ENCODE measurements around the gene LRRC27. TPM values are rescaled to one million over a fixed set of nuclear protein-coding genes. Genes with fewer than 3 reads are reported as not detected.
A peak's percentile ranks its signal among the peaks of the same experiment; 100 is the strongest.

Gene LRRC27
- total RNA-seq, 6 donors from 2014 or later, result 7.4 to 110 (median 15.1) TPM

DNA sequence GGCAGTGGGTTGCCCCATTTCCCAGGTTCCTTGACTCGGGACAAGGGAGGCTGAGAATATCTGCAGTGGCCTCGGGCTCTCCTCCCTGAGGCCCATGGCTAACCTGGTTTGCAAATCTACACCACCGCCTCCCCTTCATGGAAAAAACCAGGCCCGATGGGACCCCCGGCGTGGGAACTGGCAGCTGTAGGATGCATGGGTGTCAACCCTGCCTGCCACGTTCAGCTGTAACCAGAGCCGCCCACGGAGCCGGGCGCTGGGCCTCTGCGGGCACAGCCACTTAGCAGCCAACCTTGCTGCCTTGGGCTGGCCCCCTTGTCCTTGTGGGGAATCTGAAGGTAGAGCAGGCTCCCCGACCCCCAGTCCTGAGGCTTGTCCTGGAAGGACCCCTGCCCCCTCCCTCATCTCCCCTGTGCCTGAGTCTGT, 66.6 kb downstream of the LRRC27 start:
- DNase-seq (peak in 1 of 2 donors; percentile 80), ATAC-seq (ENCODE audit: low FRiP score in 2 of 2) (no peak)
- H3K4me1 ChIP-seq, result peaks cover 55 to 76% (median 69%) of the 10 kb centered on the region in 4 donors
- H3K9me3 ChIP-seq, result no peaks in the 10 kb centered on the region
- TF ChIP-seq, protein P1, sequence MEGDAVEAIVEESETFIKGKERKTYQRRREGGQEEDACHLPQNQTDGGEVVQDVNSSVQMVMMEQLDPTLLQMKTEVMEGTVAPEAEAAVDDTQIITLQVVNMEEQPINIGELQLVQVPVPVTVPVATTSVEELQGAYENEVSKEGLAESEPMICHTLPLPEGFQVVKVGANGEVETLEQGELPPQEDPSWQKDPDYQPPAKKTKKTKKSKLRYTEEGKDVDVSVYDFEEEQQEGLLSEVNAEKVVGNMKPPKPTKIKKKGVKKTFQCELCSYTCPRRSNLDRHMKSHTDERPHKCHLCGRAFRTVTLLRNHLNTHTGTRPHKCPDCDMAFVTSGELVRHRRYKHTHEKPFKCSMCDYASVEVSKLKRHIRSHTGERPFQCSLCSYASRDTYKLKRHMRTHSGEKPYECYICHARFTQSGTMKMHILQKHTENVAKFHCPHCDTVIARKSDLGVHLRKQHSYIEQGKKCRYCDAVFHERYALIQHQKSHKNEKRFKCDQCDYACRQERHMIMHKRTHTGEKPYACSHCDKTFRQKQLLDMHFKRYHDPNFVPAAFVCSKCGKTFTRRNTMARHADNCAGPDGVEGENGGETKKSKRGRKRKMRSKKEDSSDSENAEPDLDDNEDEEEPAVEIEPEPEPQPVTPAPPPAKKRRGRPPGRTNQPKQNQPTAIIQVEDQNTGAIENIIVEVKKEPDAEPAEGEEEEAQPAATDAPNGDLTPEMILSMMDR (IDR thresholded peaks at IDR 0.05), result no peak
- TF ChIP-seq EP300 (IDR thresholded peaks at IDR 0.05), result no peak
- no peak for TF ChIP-seq POLR2A (IDR thresholded peaks at IDR 0.05)
- no peak for TF ChIP-seq POLR2AphosphoS5 (IDR thresholded peaks at IDR 0.05)
- H3K4me3 ChIP-seq, result peak overlapping the region in 3 of 4 donors; percentile 76 to 83 (median 83)
- H3K27me3 ChIP-seq, result no peaks in the 10 kb centered on the region
- peak overlapping the region; percentile 86 to 99 (median 95) for H3K27ac ChIP-seq
- 71 to 77% methylated on average over 4 to 13 of the region's 13 CpGs for WGBS, 2 donors
- H3K36me3 ChIP-seq, result no peaks in the 10 kb centered on the region

DNA sequence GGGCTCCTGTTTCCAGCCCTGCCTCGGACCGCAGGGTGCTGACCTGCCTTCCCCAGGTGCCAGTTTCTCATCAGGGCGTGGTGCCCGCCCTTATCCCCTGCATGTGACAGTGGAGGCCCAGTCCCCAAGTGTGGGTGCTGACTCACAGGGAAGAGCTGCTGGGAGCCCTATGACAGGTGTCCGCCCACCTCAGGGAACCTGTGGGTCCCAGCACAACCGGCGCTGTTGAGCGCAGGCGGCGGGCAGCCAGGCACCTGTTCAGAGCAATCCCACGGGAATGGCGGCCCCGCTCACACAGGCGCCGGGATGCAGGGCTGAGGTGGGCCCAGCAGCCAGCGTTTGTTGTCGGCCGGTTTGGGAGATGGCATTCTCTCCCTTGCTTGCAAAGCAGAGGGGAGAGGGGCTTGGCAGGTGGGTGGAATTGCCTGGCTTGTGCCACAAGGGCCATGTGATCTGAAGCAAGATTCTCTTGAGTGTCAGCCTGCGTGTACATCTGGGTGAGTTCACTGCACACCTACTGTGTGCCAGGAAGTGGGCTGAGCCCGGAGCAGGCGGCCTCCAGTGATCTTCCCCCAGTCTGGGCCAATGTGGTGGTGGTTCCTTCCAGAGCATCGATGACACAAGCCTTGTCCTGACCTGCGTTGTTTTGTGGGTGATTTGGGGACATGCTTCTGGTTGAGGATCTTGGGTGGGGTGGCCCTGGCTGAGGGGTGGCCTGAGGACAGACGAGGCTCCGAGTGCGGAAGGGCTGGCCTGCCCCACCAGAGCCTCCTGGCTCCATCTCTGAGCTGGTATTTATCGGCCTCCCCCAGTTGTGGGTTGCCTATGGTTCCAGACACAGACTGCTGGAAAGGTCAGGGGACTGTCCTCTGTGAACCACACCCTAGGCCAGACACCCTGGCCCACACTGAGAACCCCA, 67.4 kb downstream of the LRRC27 start:
- no peak for TF ChIP-seq POLR2A (IDR thresholded peaks at IDR 0.05)
- TF ChIP-seq, protein P1 (IDR thresholded peaks at IDR 0.05), result no peak
- TF ChIP-seq POLR2AphosphoS5 (IDR thresholded peaks at IDR 0.05), result no peak
- TF ChIP-seq EP300 (IDR thresholded peaks at IDR 0.05), result no peak
- 79 to 87% methylated on average over 6 to 24 of the region's 27 CpGs for WGBS, 2 donors
- ATAC-seq (ENCODE audit: low FRiP score in 2 of 2), result no peak
- Histone ChIP-seq H3K36me3 (no peaks in the 10 kb centered on the region), H3K9me3 (no peaks in the 10 kb centered on the region), H3K27me3 (no peaks in the 10 kb centered on the region), H3K27ac (peak overlapping the region; percentile 83 to 99 (median 95)), H3K4me3 (no peak overlapping the region), H3K4me1 (peaks cover 55 to 76% (median 72%) of the 10 kb centered on the region in 4 donors)
- DNase-seq, result peak in 1 of 2 donors; percentile 81

DNA sequence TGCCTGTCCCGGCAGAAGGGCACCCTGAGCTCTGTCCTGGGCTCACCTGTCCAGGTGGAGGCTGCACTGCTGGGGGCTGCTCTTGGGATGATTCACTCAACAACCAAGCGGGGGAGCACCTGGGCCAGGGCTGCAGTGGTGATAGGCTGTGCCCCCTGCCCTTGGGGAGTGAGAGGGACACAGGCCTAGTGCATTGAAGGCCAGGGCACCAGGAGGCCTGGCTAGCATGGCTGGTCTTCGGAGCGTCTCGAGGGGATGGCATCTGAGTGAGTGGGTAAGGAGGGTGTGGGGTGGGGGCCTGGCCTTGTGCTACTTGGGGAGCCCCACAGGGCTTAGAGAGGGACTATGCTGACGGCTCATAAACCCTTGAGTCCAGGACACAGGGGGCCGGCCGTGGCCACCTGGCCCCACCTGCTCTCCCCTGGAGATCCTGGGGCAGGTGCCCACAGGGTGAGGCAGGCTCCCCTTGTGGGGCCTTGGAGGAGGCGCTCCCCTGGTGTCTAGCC, 68.1 kb downstream of the LRRC27 start:
- ATAC-seq (ENCODE audit: low FRiP score in 2 of 2), result no peak
- Histone ChIP-seq H3K27ac (peak overlapping the region; percentile 79 to 99 (median 88)), H3K4me3 (no peak overlapping the region), H3K27me3 (no peaks in the 10 kb centered on the region), H3K9me3 (no peaks in the 10 kb centered on the region), H3K36me3 (peaks cover 3 to 6% (median 6%) of the 10 kb centered on the region in 4 donors), H3K4me1 (peaks cover 53 to 71% (median 68%) of the 10 kb centered on the region in 4 donors)
- WGBS, 2 donors, result 77 to 90% methylated on average over 5 to 7 of the region's 9 CpGs
- DNase-seq, result peak in 1 of 2 donors; percentile 65
- no peak for TF ChIP-seq EP300 (IDR thresholded peaks at IDR 0.05)
- TF ChIP-seq, protein P1 (IDR thresholded peaks at IDR 0.05), result no peak
- no peak for TF ChIP-seq POLR2AphosphoS5 (IDR thresholded peaks at IDR 0.05)
- no peak for TF ChIP-seq POLR2A (IDR thresholded peaks at IDR 0.05)

DNA sequence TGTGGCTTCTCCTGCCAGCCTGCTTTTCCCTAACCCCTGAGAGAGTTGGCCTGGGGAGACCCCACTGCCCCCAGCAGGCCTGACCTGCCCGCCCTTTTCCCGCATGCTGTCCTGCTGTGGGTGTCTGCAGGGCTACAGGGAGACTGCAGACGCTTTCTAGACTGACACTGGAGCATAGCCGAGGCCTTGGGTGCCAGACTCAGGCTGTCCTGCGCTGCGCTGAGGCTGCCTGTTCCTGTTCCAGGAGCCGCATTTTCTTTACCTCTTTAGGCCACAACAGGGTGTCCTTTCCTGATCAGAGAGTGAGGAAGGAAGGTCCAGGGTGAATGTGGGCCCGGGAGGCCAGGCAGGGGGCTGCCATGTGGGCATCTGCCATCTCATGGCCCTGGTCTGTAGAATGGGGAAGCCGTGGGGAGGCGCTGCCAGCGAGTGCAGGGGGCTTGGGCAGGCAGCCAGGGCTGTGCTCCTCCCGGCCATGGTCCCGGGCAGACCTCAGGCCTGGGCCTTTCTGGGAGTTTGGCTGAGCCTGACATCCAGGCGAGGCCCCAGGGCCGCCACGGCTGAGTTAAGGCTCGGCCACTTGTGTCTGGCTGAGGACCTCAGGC, 68.7 kb downstream of the LRRC27 start:
- TF ChIP-seq POLR2AphosphoS5 (IDR thresholded peaks at IDR 0.05), result no peak
- H3K9me3 ChIP-seq, result no peaks in the 10 kb centered on the region
- 42 to 46% methylated on average over 11 to 17 of the region's 17 CpGs for WGBS, 2 donors
- peaks cover 48 to 66% (median 63%) of the 10 kb centered on the region in 4 donors for H3K4me1 ChIP-seq
- H3K27me3 ChIP-seq, result no peaks in the 10 kb centered on the region
- ATAC-seq (ENCODE audit: low FRiP score in 2 of 2), result no peak
- DNase-seq, result peak in 1 of 2 donors; percentile 84
- H3K36me3 ChIP-seq, result peaks cover 6 to 12% (median 11%) of the 10 kb centered on the region in 4 donors
- H3K27ac ChIP-seq, result peak overlapping the region; percentile 79 to 99 (median 88)
- H3K4me3 ChIP-seq, result no peak overlapping the region
